COR-L47 (cell line): ENCODE measurements around the gene HARBI1.

Source experiments
- DNase-seq: peaks from one replicate; lab custom pipeline; 2025; lab: John Stamatoyannopoulos, UW

HARBI1 gene, protein sequence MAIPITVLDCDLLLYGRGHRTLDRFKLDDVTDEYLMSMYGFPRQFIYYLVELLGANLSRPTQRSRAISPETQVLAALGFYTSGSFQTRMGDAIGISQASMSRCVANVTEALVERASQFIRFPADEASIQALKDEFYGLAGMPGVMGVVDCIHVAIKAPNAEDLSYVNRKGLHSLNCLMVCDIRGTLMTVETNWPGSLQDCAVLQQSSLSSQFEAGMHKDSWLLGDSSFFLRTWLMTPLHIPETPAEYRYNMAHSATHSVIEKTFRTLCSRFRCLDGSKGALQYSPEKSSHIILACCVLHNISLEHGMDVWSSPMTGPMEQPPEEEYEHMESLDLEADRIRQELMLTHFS

DNA sequence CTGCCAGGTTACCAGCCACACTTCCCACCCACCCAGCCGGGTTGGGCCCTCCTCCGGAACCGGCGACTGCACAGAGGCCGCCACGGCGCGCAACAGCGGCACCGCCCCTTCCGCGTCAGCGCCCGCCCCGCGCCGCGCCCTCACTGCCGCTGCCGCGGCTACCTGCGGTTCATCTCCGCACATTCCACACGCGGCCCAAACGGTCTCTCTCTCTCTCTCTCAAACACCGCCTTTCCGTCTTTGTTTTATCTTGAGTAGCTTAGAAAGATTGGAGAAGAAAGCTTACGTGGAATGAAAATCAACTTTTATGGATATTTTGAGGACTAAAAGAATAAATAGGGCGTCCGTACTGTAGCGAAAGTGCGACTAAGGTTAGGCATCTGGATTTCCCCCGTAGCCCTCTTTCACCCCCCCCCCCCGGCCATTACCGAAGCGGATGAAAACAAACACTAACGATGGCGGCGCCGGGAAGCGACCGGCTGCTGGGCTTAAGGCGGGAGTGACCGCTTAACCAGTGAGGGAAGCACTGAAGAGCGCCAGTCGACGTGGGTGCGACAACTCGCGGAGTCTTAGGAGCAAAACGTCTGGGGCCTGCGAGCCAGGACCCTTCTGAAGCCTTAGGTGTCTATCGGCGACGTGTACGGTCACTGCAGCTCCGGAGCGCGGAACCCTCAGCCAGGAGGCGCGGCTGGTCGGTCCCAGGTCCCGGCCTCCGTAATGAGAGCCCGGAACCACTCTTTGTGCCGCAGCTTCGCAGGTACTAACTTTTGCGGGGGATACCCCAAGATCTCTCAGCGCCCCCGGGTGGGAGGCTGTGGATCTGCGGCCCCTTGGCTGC is at the start of gene HARBI1, which contains the start of gene ATG13:
Gene HARBI1 (minus strand): TSS at position 94 of the 838 bp plus-strand sequence. CDS start 990 bp downstream, outside the sequence.
Gene ATG13 (plus strand): TSS at position 420 of the 838 bp plus-strand sequence. CDS start 26,739 bp downstream, outside the sequence.
- DNase-seq: peak; percentile 84

DNA sequence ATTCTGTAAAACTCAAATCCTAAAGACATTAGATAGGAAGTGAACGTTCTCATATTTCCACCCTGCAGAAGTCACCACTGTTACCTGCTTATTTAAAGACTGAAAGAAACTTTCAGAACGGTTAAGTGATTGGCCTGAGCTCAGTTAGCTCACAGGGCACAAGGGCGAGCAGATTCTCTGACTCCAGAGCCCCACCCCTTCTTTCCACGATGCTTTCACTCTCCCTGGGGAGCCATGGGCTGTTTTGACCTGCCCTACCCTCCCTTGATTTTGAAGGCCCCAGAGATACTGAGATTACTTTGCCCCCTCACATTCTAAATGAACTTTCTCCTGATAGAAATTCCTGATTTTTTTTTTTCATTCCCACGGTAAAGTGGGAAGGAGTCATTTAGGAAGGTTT is 49.5 kb upstream of the HARBI1 start:
- DNase-seq: no peak

DNA sequence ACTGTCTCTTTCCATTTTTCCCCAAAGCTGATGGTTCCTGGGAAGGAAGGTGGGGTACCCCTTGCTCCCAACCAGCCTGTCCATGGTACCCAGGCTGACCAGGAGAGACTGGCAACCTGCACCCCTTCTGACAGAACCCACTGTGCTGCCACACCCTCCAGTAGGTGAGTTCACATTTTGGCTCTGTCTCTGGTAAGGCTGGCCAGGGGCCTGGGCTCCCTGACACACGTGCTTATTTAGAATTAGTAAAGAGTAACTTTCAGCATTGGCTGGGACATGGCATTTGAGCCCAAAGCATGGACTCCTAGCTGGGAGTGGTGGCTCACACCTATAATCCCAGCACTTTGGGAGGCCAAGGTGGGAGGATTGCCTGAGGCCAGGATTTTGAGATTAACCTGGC is 48.3 kb upstream of the HARBI1 start:
- DNase-seq: no peak

DNA sequence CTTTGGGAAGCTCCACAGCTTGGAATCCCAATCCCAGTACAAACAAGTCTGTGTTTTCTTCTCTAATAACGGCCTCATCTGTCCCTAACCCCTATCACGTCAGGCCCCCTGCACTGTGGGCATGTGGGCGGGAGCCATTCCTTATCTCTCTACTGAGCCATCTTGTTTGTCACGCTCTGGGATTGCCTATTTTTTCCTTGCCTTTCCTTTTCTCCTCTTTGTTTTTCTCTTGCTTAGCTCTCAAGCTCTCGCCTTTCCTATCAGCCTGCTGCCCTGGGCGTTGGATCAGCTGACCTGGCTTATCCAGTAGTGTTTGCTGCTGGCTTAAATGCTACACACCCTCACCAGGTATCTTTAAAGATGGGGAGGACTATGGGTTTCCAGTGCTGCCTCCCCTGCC is 47.6 kb upstream of the HARBI1 start:
- no peak for DNase-seq

DNA sequence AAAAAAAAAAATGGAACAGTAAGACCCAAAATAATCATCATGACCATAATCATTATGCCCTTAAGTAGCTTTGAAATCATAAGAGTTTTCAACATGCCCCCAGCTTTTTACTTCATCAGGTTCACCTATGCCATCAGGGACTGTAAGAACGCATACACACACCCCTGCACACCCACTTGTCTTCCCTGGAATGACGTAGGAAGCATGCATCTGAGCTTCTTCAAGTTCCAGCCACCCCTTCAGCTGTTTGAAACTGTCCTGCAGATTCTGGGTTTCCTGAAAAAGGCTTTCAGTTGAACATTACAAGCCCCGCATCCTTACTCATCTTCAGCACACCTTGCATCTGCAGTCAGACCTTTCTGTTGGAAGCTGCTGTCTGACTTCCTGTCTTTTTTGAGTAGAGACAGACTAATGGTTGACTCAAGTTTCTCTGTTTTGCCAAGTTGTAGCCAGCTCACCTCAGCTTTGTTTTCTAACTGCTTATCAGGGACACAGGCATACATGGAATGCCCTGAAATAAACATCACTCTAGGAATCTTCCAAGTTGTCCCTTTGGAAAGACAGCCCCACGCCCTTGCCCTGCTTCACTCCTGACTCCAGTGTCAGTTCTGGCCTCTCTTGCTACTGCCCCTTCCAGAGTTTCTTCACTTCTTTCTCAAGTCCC is 46.4 kb upstream of the HARBI1 start:
- DNase-seq: no peak

DNA sequence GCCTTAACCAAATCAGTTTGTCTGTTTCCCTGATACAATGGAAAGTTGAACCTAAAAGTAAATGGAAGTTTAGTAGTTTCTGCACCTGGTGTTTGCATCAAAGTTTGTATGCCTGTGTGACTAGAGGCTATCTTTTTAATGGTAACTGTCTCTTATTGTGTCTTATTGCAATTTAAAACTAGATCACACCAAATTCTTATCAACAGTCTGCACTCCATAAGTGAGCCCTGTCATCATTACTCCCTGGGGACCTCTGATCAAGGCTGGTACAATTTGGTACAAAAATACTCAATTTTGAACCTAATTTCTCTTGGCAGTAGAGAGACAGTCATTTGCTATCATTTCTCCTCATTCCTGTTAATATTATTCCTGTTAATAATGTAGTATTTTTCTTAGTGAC is 45.3 kb upstream of the HARBI1 start:
- no peak for DNase-seq

GRCh38 chr11:46661836-46662235 is 44.8 kb upstream of the HARBI1 start:
- DNase-seq: no peak

- DNase-seq: no peak
These were observed 42.9 kb upstream of the HARBI1 start for GRCh38 chr11:46659908-46660307.

DNA sequence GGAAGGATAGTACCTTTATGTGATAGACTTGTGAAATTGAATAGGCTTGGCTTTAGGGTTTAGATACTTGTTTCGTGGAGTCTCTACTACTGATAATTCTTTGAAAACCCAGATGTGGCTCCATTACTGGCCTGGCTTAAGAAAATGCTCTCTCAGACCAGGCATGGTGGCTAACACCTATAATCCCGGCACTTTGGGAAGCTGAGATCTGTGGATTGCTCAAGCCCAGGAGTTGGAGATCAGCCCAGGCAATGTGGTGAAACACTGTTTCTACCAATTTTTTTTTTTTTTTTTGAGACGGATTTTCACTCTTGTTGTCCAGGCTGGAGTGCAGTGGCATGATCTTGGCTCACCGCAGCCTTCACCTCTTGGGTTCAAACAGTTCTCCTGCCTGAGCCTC is 41.2 kb upstream of the HARBI1 start:
- DNase-seq: no peak

GRCh38 chr11:46657186-46657585 is 40.2 kb upstream of the HARBI1 start:
- DNase-seq: no peak

DNA sequence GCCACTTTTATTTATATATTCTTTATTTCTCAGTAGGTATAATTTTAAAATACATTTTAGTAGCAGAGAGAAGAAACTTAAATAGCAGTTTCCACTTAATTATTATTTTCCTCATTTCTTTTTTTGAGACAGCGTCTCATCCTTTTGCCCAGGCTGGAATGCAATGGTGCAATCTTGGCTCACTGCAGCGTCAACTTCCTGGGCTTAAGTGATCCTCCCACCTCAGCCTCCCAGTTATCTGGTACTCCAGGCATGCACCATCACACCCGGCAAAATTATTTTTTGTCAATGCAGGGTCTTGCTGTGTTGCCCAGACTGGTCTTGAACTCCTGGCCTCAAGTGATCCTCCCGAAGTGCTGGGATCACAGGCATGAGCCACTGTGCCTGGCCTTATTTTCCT is 38.6 kb upstream of the HARBI1 start:
- no peak for DNase-seq

- DNase-seq: no peak
These were observed 32.2 kb upstream of the HARBI1 start for GRCh38 chr11:46649180-46649738.

DNA sequence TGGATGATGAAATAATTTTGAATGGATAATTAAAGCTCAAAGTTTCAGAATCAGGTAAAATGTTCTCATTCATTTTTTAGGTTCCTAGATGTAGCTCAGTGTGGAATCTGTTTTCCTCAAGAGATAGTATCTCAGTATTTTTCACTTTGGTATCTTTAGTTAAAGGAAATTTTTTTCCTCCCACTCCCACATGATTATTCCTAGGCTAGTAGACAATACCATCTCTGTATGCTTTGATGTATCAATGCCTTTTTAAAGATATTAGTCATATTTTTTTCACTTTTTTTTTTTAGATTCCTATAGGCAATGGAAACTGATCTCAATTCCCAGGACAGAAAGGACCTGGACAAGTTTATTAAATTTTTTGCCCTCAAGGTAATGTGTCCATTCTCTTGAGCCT is 27.0 kb upstream of the HARBI1 start:
- DNase-seq: no peak

- no peak for DNase-seq
These were observed 26.5 kb upstream of the HARBI1 start for GRCh38 chr11:46643531-46643930.

DNA sequence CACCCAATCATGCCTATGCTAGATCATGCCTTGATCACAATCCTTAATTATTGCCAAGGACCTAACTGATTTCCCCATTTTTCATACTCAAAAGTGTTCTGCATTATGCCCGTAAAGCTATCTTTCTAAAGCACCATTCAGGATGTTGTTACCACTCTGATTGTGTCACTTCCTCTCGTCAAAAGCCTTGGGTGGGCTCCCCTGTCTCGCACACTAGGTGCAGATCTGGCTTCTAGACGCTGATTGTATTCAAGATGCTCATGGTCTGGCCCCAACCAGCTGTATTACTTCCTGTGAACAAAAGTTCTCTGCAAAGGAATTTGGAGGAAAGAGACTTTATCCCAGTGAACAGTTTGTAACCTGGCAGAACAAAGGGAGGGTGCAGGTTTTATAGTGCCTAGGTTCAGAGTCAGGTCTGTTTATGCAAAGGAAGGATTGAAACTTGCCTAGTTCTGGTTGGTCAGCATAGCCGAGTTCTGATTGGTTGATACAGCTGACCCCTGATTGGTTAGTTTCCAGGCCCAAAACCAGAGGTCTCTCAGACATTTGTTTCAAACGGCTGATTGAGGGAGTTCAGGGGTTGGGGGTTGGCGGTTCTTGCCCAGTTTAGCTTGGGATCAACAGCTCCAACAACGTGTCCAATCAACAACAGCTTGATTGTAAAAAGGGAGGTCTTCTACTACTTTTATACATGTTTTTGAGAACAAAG is 25.8 kb upstream of the HARBI1 start:
- DNase-seq: no peak

DNA sequence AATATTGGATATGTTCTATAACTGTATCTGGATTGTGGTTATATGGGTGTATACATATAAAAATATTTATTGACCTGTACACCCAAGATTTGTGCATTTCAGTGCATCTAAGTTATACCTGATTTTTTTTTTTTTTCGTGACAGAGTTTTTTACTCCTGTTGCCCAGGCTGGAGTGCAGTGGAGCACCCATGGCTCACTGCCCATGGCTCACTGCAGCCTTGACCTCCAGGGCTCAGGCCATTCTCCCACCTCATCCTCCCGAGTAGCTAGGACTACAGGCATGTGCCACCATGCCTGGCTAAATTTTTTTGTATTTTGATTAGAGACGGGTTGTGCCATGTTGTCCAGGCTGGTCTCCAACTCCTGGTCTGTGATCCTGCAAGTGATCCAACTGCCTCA is 24.6 kb upstream of the HARBI1 start:
- DNase-seq: no peak

DNA sequence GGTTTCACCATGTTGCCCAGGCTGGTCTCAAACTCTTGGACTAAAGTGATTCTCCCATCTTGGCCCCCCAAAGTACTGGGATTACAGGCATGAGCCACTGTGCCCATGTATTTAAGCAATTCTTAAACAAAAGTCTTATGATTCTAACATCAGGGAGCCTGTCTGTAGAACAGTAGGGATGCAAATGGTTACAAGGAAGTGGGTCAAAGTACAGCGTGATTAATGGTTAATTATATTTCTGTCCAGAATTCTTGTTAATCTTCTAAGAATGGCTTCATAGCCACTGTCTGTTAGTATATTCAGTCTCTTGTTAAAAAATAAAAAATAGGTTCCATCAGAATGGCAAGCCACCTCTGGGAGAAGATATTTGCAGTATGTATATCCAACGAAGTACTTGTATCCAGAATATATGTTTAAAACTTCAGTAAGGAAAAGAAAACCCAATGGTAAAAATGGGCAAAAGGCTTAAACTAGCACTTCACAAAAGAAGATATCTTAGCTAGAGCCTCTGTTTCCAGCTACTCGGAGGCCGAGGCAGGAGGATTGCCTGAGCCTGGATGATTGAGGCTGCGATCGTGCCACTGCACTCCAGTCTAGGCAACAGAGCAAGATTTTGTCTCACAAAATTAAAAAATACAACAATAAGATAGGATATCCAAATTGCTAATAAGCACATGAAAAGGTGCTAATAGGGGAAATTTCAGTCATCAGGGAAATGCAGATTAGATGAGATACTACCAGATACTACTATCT is 23.2 kb upstream of the HARBI1 start:
- DNase-seq: no peak

DNA sequence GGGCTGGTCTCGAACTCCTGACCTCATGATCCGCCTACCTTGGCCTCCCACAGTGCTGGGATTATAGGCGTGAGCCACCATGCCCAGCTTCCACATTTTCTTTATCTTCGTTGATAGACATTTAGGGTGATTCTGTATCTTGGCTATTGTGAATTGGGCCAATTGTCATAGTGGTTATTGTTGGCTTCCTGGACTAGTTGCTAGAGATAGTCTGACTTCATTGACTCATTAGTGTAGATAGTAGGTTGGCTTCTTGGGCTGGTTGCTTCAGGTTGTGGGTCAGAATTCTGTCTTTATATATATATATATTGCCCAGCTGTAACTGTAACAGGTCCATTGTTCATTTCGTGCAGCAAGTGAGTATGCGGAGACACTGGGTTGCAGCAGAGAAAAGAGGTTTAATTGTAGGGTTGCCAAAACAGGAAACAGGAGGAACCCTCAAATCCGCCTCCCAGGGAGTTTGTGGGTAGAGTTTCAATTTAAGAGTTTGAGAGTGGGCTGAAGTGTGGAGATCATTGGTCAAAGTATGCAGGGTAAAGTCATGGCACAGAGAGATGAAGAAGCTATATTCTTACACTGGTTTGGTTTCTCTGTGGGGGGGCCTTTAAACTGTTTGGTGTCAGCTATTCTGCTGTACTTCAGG is 22.3 kb upstream of the HARBI1 start:
- no peak for DNase-seq

DNA sequence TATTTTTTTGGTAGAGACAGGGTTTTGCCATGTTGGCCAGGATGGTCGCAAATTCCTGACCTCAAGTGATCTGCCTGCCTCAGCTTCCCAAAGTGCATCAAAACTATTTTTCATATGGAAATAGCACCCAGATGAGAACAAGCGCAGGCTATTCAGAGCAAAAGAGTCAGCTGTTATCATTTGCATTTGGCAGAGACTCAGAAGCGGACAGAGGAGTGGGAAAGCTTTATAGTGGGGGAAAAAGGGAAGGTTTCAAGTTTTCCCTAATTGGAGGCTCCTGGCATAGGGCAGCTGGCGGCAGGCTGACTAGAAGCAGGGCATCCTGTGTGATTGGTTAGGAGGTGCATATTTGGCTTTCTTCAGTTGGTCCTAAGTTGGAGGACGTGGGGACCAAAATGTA is 20.5 kb upstream of the HARBI1 start:
- DNase-seq: no peak

DNA sequence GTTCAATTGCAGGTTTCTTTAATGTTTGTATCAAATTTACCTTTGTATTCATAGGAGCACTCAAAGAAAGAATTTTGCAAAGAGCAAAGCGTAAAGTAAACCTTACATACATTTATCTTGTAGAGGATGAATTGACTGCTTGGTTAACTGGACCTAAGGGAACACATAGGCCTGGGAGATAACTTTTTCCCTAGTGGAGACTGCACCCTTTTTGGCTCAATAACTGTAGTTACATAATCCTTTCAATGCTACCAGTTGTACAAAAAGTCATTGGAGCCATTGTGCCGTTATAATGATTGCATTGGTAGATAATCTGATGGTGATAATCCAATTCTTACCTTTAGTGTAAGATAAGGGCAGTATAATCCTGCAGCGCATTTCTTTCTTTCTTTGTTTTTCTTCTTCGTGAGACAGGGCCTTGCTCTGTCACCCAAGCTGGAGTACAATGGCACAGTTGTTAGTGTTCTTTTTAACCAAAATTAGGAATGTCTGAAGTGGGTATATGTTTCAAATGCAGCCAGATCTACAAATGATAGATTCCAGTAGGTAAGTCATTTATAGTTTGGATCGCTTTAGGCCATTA is 18.6 kb upstream of the HARBI1 start:
- no peak for DNase-seq
